ENCODE data around the gene ARVCF. TPM values are rescaled to one million over a fixed set of nuclear protein-coding genes. Genes with fewer than 3 reads are reported as not detected.

The ARVCF gene
- total and polyA plus RNA-seq, 9 of the 15 experiments (the other 6 are each of a cell fraction or from before 2014, with no cell fraction given), result 0.03 to 97.4 (median 15.6) TPM

- TF ChIP-seq THAP12 (CRISPR knock-in tag; IDR thresholded peaks at IDR 0.05) (0 out of 2 replicates have a peak, but pooled peaks have one; percentile 31), ATF1 (CRISPR knock-in tag; IDR thresholded peaks at IDR 0.05) (no peak), ATF1 (tag; IDR thresholded peaks at IDR 0.05) (no peak), ZBTB43 (CRISPR knock-in tag; IDR thresholded peaks at IDR 0.05) (no peak), TCF15 (CRISPR knock-in tag; IDR thresholded peaks at IDR 0.05) (no peak), PYGO2 (tag; IDR thresholded peaks at IDR 0.05) (no peak), NFE2 (IDR thresholded peaks at IDR 0.05; ENCODE audit: low read depth) (no peak), ATF3 (IDR thresholded peaks at IDR 0.05) (no peak), ATF3 (CRISPR knock-in tag; conservative IDR thresholded peaks at IDR 0.05) (no peak)
Measured at GRCh38 chr22:19955241-19956128, 61.1 kb downstream of the ARVCF start (continued).

Data from K562 (cell line).